ENCODE data around the gene GTF2IRD1.

DNA sequence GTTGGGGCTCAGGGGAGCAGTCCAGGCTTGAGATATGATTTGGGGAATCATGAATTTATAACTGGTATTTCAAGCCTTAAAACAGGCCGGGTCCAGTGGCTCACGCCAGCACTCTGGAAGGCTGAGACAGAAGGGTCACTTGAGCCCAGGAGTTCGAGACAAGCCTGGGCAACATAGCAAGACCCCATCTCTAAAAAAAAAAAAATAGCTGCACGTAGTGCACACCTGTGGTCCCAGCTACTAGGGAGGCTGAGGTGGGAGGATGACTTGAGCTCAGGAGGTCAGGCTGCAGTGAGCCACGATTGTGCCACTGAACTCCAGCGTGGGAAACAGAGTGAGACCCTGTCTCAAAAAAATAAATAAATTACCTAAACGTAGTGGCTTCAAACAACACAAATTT, 122.1 kb downstream of the GTF2IRD1 start:
- no peak for TF ChIP-seq POLR2AphosphoS5 (IDR thresholded peaks at IDR 0.05; ENCODE audit: low read depth)
- TF ChIP-seq, protein P1, sequence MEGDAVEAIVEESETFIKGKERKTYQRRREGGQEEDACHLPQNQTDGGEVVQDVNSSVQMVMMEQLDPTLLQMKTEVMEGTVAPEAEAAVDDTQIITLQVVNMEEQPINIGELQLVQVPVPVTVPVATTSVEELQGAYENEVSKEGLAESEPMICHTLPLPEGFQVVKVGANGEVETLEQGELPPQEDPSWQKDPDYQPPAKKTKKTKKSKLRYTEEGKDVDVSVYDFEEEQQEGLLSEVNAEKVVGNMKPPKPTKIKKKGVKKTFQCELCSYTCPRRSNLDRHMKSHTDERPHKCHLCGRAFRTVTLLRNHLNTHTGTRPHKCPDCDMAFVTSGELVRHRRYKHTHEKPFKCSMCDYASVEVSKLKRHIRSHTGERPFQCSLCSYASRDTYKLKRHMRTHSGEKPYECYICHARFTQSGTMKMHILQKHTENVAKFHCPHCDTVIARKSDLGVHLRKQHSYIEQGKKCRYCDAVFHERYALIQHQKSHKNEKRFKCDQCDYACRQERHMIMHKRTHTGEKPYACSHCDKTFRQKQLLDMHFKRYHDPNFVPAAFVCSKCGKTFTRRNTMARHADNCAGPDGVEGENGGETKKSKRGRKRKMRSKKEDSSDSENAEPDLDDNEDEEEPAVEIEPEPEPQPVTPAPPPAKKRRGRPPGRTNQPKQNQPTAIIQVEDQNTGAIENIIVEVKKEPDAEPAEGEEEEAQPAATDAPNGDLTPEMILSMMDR (conservative IDR thresholded peaks at IDR 0.05; ENCODE audit: low read depth in 2 of 2) = no peak
- no peak for TF ChIP-seq EZH2 (IDR thresholded peaks at IDR 0.05; ENCODE audit: low read depth, unreplicated experiment)
- TF ChIP-seq, protein P2, sequence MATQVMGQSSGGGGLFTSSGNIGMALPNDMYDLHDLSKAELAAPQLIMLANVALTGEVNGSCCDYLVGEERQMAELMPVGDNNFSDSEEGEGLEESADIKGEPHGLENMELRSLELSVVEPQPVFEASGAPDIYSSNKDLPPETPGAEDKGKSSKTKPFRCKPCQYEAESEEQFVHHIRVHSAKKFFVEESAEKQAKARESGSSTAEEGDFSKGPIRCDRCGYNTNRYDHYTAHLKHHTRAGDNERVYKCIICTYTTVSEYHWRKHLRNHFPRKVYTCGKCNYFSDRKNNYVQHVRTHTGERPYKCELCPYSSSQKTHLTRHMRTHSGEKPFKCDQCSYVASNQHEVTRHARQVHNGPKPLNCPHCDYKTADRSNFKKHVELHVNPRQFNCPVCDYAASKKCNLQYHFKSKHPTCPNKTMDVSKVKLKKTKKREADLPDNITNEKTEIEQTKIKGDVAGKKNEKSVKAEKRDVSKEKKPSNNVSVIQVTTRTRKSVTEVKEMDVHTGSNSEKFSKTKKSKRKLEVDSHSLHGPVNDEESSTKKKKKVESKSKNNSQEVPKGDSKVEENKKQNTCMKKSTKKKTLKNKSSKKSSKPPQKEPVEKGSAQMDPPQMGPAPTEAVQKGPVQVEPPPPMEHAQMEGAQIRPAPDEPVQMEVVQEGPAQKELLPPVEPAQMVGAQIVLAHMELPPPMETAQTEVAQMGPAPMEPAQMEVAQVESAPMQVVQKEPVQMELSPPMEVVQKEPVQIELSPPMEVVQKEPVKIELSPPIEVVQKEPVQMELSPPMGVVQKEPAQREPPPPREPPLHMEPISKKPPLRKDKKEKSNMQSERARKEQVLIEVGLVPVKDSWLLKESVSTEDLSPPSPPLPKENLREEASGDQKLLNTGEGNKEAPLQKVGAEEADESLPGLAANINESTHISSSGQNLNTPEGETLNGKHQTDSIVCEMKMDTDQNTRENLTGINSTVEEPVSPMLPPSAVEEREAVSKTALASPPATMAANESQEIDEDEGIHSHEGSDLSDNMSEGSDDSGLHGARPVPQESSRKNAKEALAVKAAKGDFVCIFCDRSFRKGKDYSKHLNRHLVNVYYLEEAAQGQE (IDR thresholded peaks at IDR 0.05; ENCODE audit: unreplicated experiment) = no peak
- TF ChIP-seq EZH2phosphoT487 (IDR thresholded peaks at IDR 0.05; ENCODE audit: unreplicated experiment) = no peak
- TF ChIP-seq JUNB (IDR thresholded peaks at IDR 0.05; ENCODE audit: unreplicated experiment) = no peak
- no peak for TF ChIP-seq CREB1 (CRISPR knock-in tag; IDR thresholded peaks at IDR 0.05; ENCODE audit: low read depth)
- no peak for TF ChIP-seq STAT1 (IDR thresholded peaks at IDR 0.05; ENCODE audit: unreplicated experiment)
- no peak for TF ChIP-seq NANOG (IDR thresholded peaks at IDR 0.05; ENCODE audit: borderline replicate concordance)
